NCI-H2029 treated with DMSO at 0.1 percent for 48 hours (cell line): ENCODE data around the gene MCF2L.
"Not testable (repeated sequence)": the region's sequence is repeated elsewhere in the genome, so short reads cannot be mapped to it uniquely, and the experiment has no call there.

ENCODE experiments used
- DNase-seq: peaks from one replicate; lab custom pipeline; 2025; lab: John Stamatoyannopoulos, UW

MCF2L gene

DNA sequence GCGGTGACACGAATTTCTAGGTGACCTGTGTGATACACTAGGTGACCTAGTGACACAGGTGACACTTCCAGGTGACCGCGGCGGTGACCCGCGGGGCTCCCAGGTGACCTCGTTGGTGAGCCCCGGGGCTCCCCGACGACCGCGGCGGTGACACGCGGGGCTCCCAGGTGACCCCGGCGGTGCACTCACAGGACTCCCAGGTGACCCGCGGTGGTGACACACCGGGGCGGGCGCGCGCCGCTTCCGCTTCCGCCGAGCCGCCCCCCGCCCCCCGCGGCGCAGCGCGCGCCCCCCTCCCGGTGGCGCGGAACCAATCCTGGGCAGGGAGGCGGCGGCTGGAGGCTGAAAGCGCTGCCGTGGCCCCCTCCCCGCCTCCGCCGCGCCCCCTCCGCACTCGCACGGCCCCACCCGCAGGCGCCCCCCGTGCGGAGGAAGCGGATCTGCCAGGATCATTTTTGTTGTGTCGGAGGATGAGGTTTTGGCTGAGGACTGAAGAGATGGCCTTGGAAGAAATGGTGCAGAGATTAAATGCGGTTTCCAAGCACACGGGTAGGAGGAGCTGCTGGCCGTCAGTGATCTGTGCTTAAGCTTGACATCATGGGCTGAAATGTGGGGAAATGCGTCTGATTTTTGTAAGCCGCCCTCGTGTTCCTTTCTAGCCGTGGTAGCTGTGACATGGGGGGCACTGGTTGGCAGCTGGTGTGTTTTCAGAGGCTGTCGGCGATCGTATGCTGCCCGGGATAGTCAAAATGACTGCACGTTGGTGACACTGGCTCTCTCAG lies at the start of gene MCF2L:
Gene MCF2L (plus strand): TSS at position 305 of the 782 bp plus-strand sequence. CDS start 166 bp downstream, at position 471.
- no peak for DNase-seq

DNA sequence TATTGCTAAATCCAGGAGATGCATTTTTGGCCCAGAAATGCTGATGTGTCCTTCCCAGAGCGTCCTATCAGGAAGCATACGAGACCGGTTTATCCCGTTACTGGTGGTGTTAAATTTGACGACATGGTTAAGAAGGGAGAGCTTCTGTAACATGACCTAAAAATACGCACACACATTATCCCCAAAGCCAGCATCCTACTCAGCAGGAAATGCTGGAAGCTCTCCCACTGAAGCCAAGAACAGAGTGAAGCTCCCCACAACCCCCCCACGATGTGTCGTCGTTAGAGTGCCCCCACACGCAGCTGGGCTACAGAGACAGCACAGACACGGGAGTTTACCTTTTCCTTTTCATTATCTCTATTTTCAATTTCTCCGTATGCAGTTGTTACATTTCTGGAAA lies 45.1 kb upstream of the MCF2L start:
- DNase-seq: no peak

DNA sequence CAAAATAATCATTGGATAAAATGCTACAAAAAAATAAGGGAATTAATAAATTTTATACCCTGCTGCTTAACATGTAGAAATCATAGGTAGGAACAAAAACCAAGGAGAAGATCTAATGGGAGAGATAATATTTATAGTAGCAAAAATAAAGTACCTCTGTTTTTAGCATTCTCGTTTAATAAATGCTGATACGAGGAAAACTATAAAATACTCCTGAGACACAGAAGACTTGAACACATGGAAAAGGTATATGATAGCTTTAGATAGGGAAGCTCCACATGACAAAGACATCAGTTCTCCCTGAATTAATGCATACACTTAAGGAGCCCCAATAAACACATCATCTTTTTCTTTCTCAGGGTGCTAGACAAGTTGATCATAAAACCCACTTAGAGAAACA lies 44.6 kb upstream of the MCF2L start:
- no peak for DNase-seq

DNA sequence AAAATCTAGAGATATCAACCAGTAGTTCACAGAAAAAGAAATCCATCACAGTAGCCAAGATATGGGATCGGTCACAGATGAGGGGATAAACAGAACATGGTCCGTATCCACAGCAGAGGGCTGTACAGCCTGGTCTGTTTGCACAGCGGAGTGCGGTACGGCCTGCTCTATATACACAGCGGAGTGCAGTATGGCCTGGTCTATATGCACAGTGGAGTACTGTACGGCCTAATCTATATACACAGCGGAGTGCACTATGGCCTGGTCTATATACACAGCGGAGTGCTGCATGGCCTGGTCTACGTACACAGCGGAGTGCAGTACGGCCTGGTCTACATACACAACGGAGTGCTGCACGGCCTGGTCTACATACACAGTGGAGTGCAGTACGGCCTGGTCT lies 43.0 kb upstream of the MCF2L start:
- no peak for DNase-seq

- DNase-seq: no peak
Observed at GRCh38 chr13:112926993-112927392, 42.0 kb upstream of the MCF2L start.

- DNase-seq: no peak
Observed at GRCh38 chr13:112928020-112928971, 40.7 kb upstream of the MCF2L start.

- DNase-seq: no peak
Observed at GRCh38 chr13:112928972-112929782, 39.8 kb upstream of the MCF2L start.

DNA sequence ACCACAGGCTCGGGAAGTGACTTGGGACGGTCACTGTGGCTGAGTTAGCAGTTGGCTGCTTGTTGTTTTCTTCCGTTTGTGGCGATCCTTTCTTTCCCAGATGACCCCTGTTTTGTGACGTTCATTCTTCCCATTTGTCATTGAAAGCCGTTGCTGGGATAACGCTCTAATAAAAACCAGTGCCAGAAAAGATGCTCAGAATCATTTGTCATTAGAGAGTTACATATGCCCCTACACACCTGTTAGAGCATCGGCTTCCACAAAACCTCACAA lies 39.3 kb upstream of the MCF2L start:
- no peak for DNase-seq

DNA sequence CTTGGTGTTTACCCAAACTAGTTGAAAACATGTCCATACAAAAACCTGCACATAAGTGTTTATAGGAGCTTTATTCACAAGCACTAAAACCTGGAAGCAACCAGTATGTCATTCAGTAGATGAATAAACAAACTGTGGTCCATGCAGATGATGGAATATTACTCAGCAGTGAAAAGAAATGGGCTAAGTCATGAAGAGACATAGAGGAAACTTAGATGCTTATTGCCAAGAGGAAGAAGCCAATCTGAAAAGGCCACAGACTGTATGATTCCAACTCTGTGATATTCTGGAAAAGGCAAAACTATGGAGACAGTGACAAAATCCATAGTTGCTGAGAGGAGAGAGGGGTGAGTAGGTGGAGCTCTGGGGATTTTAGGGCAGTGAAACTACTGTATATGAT lies 38.8 kb upstream of the MCF2L start:
- DNase-seq: no peak

- DNase-seq: peak; percentile 53
Observed at GRCh38 chr13:112931028-112931934, 37.7 kb upstream of the MCF2L start.

DNA sequence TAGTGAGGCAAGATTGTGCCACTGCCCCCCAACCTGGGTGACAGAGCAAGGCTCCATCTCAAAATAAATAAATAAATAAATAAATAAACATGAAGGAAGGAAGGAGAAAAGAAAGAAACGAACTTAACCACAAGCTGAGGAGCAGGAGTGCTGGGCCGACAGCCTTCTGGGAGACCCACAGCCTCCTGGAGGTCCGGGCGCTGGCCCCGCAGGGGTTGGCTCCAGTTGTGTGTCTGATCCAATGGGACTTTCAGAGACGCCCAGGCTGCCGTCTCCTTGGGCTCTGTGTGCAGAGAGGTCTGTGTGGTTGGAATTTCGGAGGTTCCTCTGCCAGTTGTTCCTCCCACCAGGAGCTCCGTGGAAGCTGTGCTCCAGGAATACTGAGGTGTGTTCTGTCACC lies 36.0 kb upstream of the MCF2L start:
- DNase-seq: no peak

GRCh38 chr13:112933649-112934048 lies 35.4 kb upstream of the MCF2L start:
- no peak for DNase-seq

- DNase-seq: no peak
Observed at GRCh38 chr13:112934078-112934477, 34.9 kb upstream of the MCF2L start.

DNA sequence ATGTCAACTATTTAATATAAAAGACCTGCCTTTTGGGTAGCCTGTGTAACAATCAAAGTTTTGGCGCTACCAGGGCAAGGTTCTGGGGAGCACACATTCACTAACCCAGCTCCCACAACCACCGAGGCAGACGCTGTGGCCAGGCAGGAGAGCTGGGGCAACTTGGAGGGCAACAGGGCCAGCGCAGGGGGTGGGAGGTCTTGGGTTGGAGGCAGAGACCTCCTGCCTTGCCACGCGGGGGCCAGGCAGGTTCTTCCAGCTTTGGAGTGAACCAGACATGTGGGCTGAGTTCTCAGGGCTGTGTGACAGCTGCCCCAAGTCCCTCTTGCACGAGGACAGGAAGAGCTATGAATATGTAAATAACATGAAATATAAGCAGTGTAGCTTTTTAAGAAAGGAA lies 30.3 kb upstream of the MCF2L start:
- no peak for DNase-seq

GRCh38 chr13:112940236-112940635 lies 28.8 kb upstream of the MCF2L start:
- no peak for DNase-seq

DNA sequence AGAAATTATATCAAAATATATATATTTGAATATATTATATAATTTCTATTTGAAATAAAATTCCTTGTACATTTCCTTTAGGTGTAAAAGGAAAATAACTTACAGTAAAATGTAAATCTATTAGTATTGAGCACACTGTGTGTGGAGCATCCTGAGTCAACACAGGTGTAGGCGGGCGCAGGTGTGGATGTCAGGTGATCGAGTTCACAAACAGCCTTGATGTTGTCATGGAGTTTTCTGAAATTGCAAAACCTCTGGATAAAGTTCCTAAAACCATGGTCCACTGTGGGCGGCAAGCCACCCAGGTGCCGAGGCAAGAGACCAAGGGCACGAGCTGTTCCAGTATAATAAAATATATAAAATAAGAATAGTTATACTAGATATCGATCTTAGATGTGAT lies 27.7 kb upstream of the MCF2L start:
- DNase-seq: no peak

DNA sequence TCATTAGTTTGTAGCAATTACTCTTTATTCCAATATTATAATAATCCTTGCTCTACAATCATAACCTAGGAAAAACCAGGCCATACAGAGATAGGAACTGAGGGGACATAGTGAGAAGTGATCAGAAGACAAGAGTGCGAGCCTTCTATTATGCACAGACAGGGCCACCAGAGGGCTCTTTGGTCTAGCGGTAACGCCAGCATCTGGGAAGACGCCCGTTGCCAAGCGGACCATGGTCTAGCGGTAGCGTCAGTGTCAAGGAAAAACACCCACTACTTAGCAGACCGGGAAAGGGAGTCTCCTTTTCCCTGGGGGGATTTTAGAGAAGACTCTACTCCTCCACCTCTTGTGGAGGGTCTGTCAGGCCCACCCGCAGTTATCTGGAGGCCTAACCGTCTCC lies 27.2 kb upstream of the MCF2L start:
- DNase-seq: not testable (repeated sequence)

GRCh38 chr13:112942689-112943308 lies 26.2 kb upstream of the MCF2L start:
- peak; percentile 50 for DNase-seq

- no peak for DNase-seq
Observed at GRCh38 chr13:112943309-112944125, 25.5 kb upstream of the MCF2L start.

DNA sequence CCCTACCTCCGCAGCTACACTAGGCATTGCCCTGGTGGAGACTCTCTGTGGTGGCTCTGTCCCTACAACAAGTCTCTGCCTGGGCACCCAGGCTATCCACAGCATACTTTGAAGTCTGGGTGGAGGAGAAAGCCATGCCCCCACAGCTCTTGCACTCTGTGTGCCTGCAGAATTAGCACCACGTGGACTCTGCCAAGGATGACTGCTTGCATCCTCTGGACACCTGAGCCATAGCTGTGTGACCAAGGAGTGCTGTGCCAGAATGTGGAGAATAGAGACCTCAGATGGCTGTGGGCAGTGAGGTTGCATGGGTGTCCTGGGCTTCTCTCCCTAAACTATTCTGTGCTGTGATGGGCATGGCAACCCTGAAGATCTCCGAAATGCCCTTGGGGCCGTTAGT lies 21.2 kb upstream of the MCF2L start:
- DNase-seq: no peak
